ENCODE measurements around the gene TFAP2A. TPM values are rescaled to one million over a fixed set of nuclear protein-coding genes. Genes with fewer than 3 reads are reported as not detected.
A peak's percentile ranks its signal among the peaks of the same experiment; 100 is the strongest.

TFAP2A gene
- 66.6 and 143 TPM in 2 replicates for total RNA-seq (ENCODE audit: low replicate concordance)
- long read RNA-seq, partial matches to known transcripts, result 1 of 8 reads
- long read RNA-seq, other reads (novel, unspliced or antisense), result 6 of 8 reads

DNA sequence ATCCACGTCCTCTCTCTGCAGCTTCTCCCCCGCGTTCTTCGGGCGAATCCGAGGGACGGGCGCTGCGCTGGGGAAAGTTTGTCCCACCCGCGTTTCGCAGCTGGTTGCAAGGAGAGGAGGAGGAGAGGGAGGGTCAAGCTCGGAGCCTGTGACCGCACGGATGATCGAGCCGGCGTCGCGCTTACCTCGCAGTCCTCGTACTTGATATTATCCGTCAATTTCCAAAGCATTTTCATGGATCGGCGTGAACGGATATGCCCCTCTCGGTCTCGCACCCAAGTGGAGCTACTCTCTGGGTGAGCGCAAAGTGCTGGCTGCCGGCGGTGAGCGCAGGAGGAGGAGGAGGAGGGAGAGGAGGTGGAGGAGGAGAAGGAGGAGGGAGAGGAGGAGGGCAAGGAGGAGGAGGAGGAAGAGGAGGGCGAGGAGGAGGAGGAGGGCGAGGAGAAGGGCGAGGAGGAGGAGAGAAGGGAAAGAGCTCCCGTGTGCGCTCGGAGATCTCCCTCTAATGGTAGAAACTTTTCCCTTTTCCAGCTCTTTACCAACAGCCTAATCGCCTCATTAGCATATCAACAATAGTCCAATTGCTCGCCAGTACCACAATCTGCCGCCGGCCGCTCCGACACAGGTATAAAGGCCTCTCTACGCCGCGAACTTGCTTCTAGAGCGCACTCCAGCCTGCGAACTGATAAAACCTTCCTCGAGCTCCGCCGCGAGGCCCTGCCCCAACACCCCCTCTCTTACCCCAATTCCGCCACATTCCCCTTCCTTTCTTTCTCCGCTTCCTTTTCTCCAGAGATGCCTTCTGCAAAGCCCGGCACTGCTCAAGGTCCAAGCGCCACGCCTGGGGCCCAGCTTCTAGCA is at the start of gene TFAP2A:
TSS of gene TFAP2A (minus strand) at position 319 of the 861 bp plus-strand sequence. CDS start at position 236, 83 bp downstream.
- no peaks in the 10 kb centered on the region for H3K9me3 Mint-ChIP-seq
- H3K4me3 Mint-ChIP-seq, result peak within 1 kb of the TSS; percentile 95
- peaks cover 38% of the 10 kb centered on the region for H3K36me3 Mint-ChIP-seq
- peaks cover 94% of the 10 kb centered on the region for H3K27me3 Mint-ChIP-seq
- H3K4me1 Mint-ChIP-seq (ENCODE audit: unreplicated experiment), result peaks cover 11% of the 10 kb centered on the region
- TF ChIP-seq, protein P1, sequence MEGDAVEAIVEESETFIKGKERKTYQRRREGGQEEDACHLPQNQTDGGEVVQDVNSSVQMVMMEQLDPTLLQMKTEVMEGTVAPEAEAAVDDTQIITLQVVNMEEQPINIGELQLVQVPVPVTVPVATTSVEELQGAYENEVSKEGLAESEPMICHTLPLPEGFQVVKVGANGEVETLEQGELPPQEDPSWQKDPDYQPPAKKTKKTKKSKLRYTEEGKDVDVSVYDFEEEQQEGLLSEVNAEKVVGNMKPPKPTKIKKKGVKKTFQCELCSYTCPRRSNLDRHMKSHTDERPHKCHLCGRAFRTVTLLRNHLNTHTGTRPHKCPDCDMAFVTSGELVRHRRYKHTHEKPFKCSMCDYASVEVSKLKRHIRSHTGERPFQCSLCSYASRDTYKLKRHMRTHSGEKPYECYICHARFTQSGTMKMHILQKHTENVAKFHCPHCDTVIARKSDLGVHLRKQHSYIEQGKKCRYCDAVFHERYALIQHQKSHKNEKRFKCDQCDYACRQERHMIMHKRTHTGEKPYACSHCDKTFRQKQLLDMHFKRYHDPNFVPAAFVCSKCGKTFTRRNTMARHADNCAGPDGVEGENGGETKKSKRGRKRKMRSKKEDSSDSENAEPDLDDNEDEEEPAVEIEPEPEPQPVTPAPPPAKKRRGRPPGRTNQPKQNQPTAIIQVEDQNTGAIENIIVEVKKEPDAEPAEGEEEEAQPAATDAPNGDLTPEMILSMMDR (conservative IDR thresholded peaks at IDR 0.05), result peak; percentile 56
- DNase-seq (ENCODE audit: extremely low spot score, unreplicated experiment), result no peak
- peak within 1 kb of the TSS; percentile 98 for H3K27ac Mint-ChIP-seq

DNA sequence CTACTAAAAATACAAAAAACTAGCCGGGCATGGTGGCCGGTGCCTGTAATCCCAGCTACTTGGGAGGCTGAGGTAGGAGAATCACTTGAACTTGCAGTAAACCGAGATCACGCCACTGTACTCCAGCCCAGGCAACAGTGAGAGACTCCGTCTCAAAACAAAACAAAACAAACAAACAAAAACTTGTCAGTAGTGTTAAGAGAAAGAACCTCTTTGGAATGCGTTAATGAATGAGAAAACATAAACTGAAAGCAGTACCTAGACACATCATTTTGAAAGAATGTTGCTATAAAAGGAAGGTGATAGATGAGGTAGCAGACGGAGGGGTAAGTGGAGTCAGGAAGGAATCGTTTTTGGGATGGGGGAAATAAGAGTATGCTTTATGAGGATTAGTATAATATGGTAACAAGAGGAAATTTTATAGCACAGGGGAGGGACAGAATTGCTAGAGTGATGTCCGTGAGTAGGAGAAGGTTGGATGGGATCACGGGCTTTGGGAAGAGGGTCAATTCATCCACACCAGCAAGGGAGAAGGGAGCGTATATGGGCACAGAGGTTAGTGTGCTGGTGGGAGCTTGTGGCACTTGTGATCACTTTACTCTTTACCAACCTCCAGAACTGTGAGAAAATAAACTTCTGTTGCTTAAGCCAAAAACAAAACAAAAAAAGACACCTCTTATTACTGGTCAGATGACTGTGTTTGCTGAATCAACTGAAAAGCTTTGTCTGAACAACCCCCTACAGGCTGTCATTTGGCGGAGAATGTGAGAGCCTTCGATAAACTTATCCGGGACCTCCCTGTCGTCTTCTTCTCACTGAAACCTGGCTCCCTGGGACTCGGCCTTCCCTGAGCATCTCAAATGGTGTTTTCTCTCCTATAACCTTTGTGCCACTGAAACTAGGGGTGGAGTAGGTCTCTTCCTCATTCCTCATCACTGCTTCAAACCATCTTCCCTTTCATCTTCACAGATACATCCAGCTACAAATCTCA is 48.9 kb upstream of the TFAP2A start:
- no peak overlapping the region for H3K27ac Mint-ChIP-seq
- TF ChIP-seq, protein P1 (conservative IDR thresholded peaks at IDR 0.05), result no peak
- no peaks in the 10 kb centered on the region for H3K4me1 Mint-ChIP-seq (ENCODE audit: unreplicated experiment)
- no peak for DNase-seq (ENCODE audit: extremely low spot score, unreplicated experiment)
- no peak overlapping the region for H3K4me3 Mint-ChIP-seq
- peaks cover 10% of the 10 kb centered on the region for H3K27me3 Mint-ChIP-seq
- no peaks in the 10 kb centered on the region for H3K9me3 Mint-ChIP-seq
- no peaks in the 10 kb centered on the region for H3K36me3 Mint-ChIP-seq

DNA sequence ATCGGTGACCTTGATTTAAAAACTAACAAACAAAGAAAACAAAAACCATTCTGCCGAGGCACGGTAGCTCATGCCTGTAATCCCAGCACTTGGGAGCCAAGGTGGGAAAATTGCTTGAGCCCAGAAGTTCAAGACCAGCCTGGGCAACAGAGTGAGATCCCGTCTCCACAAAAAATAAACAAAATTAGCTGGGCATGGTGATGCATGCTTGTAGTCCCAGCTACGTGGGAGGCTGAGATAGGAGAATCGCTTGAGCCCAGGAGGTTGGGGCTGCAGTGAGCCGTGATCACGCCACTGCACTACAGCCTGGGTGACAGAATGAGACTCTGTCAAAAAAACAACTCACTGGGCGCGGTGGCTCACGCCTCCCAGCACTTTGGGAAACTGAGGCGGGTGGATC is 48.2 kb upstream of the TFAP2A start:
- Mint-ChIP-seq H3K27me3 (peaks cover 10% of the 10 kb centered on the region), H3K4me1 (ENCODE audit: unreplicated experiment) (no peaks in the 10 kb centered on the region), H3K9me3 (no peaks in the 10 kb centered on the region), H3K27ac (no peak overlapping the region), H3K36me3 (no peaks in the 10 kb centered on the region), H3K4me3 (no peak overlapping the region)
- TF ChIP-seq, protein P1 (conservative IDR thresholded peaks at IDR 0.05), result no peak
- DNase-seq (ENCODE audit: extremely low spot score, unreplicated experiment), result no peak

DNA sequence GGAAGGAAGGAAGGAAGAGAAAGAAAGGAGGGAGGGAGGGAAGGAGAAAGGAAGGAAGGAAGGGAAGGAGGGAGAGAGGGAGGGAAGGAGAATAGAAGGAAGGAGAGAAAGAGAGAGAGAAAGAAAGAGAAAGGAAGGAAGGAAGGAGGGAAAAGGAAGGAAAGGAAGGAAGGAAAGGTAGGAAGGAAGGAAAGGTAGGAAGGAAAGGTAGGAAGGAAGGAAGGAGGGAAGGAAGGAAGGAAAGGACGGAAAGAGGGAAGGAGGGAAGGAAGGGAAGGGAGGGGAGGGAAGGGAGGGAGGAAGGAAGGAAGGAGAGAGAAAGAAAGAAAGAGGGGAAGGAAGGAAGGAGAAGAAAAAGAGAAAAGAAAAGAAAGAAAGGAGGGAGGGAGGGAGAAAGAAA is 47.0 kb upstream of the TFAP2A start:
- Mint-ChIP-seq H3K4me3 (no peak overlapping the region), H3K4me1 (ENCODE audit: unreplicated experiment) (no peaks in the 10 kb centered on the region), H3K27ac (no peak overlapping the region), H3K27me3 (peaks cover 10% of the 10 kb centered on the region), H3K9me3 (no peaks in the 10 kb centered on the region), H3K36me3 (no peaks in the 10 kb centered on the region)
- no peak for DNase-seq (ENCODE audit: extremely low spot score, unreplicated experiment)
- TF ChIP-seq, protein P1 (conservative IDR thresholded peaks at IDR 0.05), result no peak

DNA sequence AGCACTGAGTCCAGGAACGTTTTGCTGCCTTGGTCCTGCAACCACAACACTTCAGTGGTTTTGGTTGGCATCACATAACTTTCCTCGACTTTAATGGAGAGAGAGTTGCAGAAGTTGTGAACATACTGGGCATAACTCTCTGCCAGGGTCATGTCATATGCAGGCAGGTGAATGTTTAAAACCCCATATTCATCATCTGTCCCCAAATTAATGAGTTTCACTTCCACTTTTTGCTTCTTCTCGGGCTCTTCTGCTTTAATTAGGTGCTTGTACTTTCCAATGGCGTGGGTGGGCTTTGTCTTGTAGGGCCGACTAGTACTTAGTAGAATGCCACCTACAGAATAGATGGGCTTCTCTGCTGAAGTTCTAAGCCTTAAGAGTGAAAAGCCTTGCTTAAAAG is 45.2 kb upstream of the TFAP2A start:
- H3K4me1 Mint-ChIP-seq (ENCODE audit: unreplicated experiment), result no peaks in the 10 kb centered on the region
- no peak overlapping the region for H3K27ac Mint-ChIP-seq
- peaks cover 10% of the 10 kb centered on the region for H3K27me3 Mint-ChIP-seq
- H3K9me3 Mint-ChIP-seq, result no peaks in the 10 kb centered on the region
- no peak overlapping the region for H3K4me3 Mint-ChIP-seq
- TF ChIP-seq, protein P1 (conservative IDR thresholded peaks at IDR 0.05), result no peak
- no peaks in the 10 kb centered on the region for H3K36me3 Mint-ChIP-seq
- DNase-seq (ENCODE audit: extremely low spot score, unreplicated experiment), result no peak
